Skeletal muscle satellite cell (primary cell): ENCODE data around the gene LRRC37B.
A peak's percentile ranks its signal among the peaks of the same experiment; 100 is the strongest.
"Not testable (repeated sequence)": the region's sequence is repeated elsewhere in the genome, so short reads cannot be mapped to it uniquely, and the experiment has no call there.

ENCODE experiments used
- H3K27me3 ChIP-seq: 2 replicates; pipeline ENCODE4 v1.7.0; 2013; ENCODE audit warnings: low read length; ENCODE audit not compliant: control insufficient read depth, insufficient read depth
- H3K36me3 ChIP-seq: 2 replicates; pipeline ENCODE4 v1.7.0; 2013; ENCODE audit warnings: mild to moderate bottlenecking, control low read depth, low read length; ENCODE audit not compliant: insufficient read depth
- H3K4me1 ChIP-seq: 2 replicates; pipeline ENCODE4 v1.7.0; 2013; ENCODE audit warnings: low read length; ENCODE audit not compliant: control insufficient read depth, insufficient read depth
- H3K4me2 ChIP-seq: 2 replicates; pipeline ENCODE4 v1.7.0; 2013; ENCODE audit warnings: mild to moderate bottlenecking, low read length
- H3K4me3 ChIP-seq: 2 replicates; pipeline ENCODE4 v1.7.0; 2013; ENCODE audit warnings: low read length
- H3K9ac ChIP-seq: 2 replicates; pipeline ENCODE4 v1.7.0; 2013; ENCODE audit warnings: mild to moderate bottlenecking, low read depth, low read length, moderate library complexity
- H3K9me3 ChIP-seq: replicated peaks from 2 replicates; pipeline ENCODE4 v1.7.0; 2013; ENCODE audit warnings: mild to moderate bottlenecking, control low read depth, low read length

Gene LRRC37B

GRCh38 chr17:32071961-32072360, 64.8 kb downstream of the LRRC37B start:
- H3K9me3 ChIP-seq, H3K36me3 ChIP-seq, H3K4me1 ChIP-seq, H3K4me2 ChIP-seq, H3K27me3 ChIP-seq, H3K4me3 ChIP-seq, H3K9ac ChIP-seq: not testable (repeated sequence)

GRCh38 chr17:32073131-32073530, 65.9 kb downstream of the LRRC37B start:
- H3K27me3 ChIP-seq, H3K9me3 ChIP-seq, H3K9ac ChIP-seq, H3K4me3 ChIP-seq, H3K4me1 ChIP-seq, H3K36me3 ChIP-seq, H3K4me2 ChIP-seq: not testable (repeated sequence)

- not testable (repeated sequence) for H3K36me3 ChIP-seq, H3K9me3 ChIP-seq, H3K9ac ChIP-seq, H3K4me3 ChIP-seq, H3K27me3 ChIP-seq, H3K4me1 ChIP-seq
- H3K4me2 ChIP-seq, result peak overlapping the region; percentile 58
Observed at GRCh38 chr17:32079753-32080152, 72.6 kb downstream of the LRRC37B start.

- not testable (repeated sequence) for H3K9me3 ChIP-seq, H3K36me3 ChIP-seq, H3K4me1 ChIP-seq, H3K27me3 ChIP-seq
- H3K9ac ChIP-seq, result peak overlapping the region; percentile 45
- peak overlapping the region; percentile 55 for H3K4me3 ChIP-seq
- H3K4me2 ChIP-seq, result peak overlapping the region; percentile 74
Observed at GRCh38 chr17:32083550-32083979, 76.4 kb downstream of the LRRC37B start.

- not testable (repeated sequence) for H3K36me3 ChIP-seq, H3K9me3 ChIP-seq, H3K27me3 ChIP-seq, H3K4me1 ChIP-seq
- Histone ChIP-seq H3K4me2 (peak overlapping the region; percentile 74), H3K9ac (peak overlapping the region; percentile 45), H3K4me3 (peak overlapping the region; percentile 55)
Observed at GRCh38 chr17:32084003-32084941, 77.1 kb downstream of the LRRC37B start.

- H3K4me1 ChIP-seq, H3K4me2 ChIP-seq, H3K9me3 ChIP-seq, H3K36me3 ChIP-seq, H3K27me3 ChIP-seq, H3K9ac ChIP-seq, H3K4me3 ChIP-seq: not testable (repeated sequence)
Observed at GRCh38 chr17:32084942-32085829, 78.0 kb downstream of the LRRC37B start.

GRCh38 chr17:32086833-32087232, 79.7 kb downstream of the LRRC37B start:
- H3K27me3 ChIP-seq, H3K9me3 ChIP-seq, H3K4me3 ChIP-seq, H3K9ac ChIP-seq, H3K36me3 ChIP-seq, H3K4me1 ChIP-seq, H3K4me2 ChIP-seq: not testable (repeated sequence)

- H3K27me3 ChIP-seq, H3K9ac ChIP-seq, H3K4me2 ChIP-seq, H3K4me1 ChIP-seq, H3K4me3 ChIP-seq, H3K9me3 ChIP-seq, H3K36me3 ChIP-seq: not testable (repeated sequence)
Observed at GRCh38 chr17:32092062-32092461, 84.9 kb downstream of the LRRC37B start.

- Histone ChIP-seq H3K4me2 (no peak overlapping the region), H3K9me3 (no peaks in the 10 kb centered on the region), H3K27me3 (peaks cover 18% of the 10 kb centered on the region), H3K4me3 (no peak overlapping the region), H3K36me3 (no peaks in the 10 kb centered on the region), H3K9ac (no peak overlapping the region), H3K4me1 (peaks cover 3% of the 10 kb centered on the region)
Observed at GRCh38 chr17:32099686-32100085, 92.5 kb downstream of the LRRC37B start.

- H3K36me3 ChIP-seq, H3K9ac ChIP-seq, H3K4me3 ChIP-seq, H3K4me1 ChIP-seq, H3K4me2 ChIP-seq, H3K9me3 ChIP-seq: not testable (repeated sequence)
- peaks cover 18% of the 10 kb centered on the region for H3K27me3 ChIP-seq
Observed at GRCh38 chr17:32100323-32100722, 93.1 kb downstream of the LRRC37B start.

- H3K27me3 ChIP-seq, result peaks cover 18% of the 10 kb centered on the region
- H3K4me1 ChIP-seq, result peaks cover 3% of the 10 kb centered on the region
- no peak overlapping the region for H3K4me3 ChIP-seq
- no peaks in the 10 kb centered on the region for H3K36me3 ChIP-seq
- H3K4me2 ChIP-seq, result no peak overlapping the region
- H3K9ac ChIP-seq, result no peak overlapping the region
- H3K9me3 ChIP-seq, result no peaks in the 10 kb centered on the region
Observed at GRCh38 chr17:32100971-32101631, 93.9 kb downstream of the LRRC37B start.
